ENCODE measurements around the gene AFF3.

- TF ChIP-seq HDGF (IDR thresholded peaks at IDR 0.05; ENCODE audit: borderline replicate concordance) (no peak), CTBP1 (IDR thresholded peaks at IDR 0.05; ENCODE audit: borderline replicate concordance) (no peak), FOXK2 (IDR thresholded peaks at IDR 0.05) (no peak), TARDBP (IDR thresholded peaks at IDR 0.05) (no peak), SP1 (IDR thresholded peaks at IDR 0.05) (no peak), BHLHE40 (IDR thresholded peaks at IDR 0.05; ENCODE audit: borderline replicate concordance) (no peak)
Measured at GRCh38 chr2:100033976-100034375, 108.4 kb downstream of the AFF3 start.

Measured in HEK293T (cell line).